HG03442 (cell line): ENCODE data around the gene CXCL16.

Experiments
- ATAC-seq: cut with Tn5 transposase; IDR thresholded peaks from one replicate; pipeline ENCODE4 v1.9.1; 2021; ENCODE audit warnings: mild to moderate bottlenecking, moderate library complexity; ENCODE audit not compliant: unreplicated experiment

CXCL16 gene

GRCh38 chr17:4753392-4753791 is 13.7 kb upstream of the CXCL16 start:
- ATAC-seq = no peak

GRCh38 chr17:4751932-4752331 is 12.2 kb upstream of the CXCL16 start:
- ATAC-seq = no peak

- no peak for ATAC-seq
Measured at GRCh38 chr17:4750606-4751005, 10.9 kb upstream of the CXCL16 start.

GRCh38 chr17:4748686-4749085 is 9.0 kb upstream of the CXCL16 start:
- no peak for ATAC-seq

GRCh38 chr17:4747847-4748246 is 8.1 kb upstream of the CXCL16 start:
- ATAC-seq = no peak

- no peak for ATAC-seq
Measured at GRCh38 chr17:4744999-4745969, 5.6 kb upstream of the CXCL16 start.

DNA sequence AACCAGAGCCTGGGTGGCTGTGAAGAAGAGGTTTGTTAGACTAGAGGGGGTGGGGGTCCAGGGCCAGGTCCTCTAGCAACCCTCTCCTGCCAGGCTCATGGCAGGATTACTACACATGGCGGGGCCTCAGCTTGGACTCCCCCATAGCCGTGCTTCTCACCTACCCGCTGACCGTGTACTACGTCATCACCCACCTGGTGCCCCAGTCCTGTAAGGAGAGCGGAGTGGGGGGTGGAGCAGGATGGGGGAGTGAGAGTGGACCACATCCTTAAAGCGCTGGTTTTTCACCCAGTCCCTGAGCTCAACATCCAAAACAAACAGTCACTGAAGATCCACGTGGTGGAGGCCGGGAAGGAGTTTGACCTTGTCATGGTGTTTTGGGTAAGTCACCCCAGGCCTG is 4.2 kb upstream of the CXCL16 start:
- ATAC-seq = no peak

DNA sequence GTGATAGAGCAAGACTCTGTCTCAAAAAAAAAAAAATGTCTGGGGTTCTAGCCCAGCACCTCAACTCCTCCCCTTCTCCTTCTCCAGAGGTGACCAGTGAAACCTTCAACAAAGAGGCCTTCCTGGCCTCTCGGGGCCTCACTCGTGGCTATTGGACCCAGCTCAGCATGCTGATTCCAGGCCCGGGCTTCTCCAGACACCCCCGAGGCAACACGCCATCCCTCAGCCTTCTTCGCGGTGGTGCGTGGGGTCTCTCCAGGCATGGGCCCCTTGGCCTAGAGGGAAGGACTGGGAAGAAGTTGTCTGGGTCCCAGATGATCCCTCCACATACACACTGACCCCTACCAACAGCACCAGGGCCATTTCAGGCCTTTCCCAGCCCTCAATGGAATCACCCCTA is 3.5 kb upstream of the CXCL16 start:
- ATAC-seq = no peak

GRCh38 chr17:4742629-4743028 is 2.9 kb upstream of the CXCL16 start:
- ATAC-seq = no peak

DNA sequence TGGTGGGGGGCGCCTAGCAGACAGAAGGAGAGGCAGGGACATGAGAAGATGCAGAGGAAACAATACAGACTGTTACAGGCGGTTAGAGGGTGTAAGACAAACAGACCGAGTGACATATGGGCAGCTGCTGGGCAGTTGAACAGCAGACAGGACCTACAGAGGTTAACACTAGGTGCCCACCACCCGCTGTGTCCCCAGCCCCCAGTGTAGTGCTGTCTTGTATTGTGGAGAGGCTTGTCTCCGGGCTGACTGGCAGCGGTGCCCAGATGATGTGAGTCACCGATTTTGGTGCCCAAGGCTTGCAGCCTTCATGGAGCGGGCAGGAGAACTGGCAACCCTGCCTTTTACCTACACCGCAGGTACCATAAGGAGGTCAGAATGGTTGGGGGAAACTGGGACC is 2.4 kb upstream of the CXCL16 start:
- ATAC-seq = no peak

- no peak for ATAC-seq
Measured at GRCh38 chr17:4741544-4741943, 1.8 kb upstream of the CXCL16 start.

- no peak for ATAC-seq
Measured at GRCh38 chr17:4740584-4740983, 856 bp upstream of the CXCL16 start.

GRCh38 chr17:4740025-4740351 is 260 bp upstream of the CXCL16 start:
- no peak for ATAC-seq

DNA sequence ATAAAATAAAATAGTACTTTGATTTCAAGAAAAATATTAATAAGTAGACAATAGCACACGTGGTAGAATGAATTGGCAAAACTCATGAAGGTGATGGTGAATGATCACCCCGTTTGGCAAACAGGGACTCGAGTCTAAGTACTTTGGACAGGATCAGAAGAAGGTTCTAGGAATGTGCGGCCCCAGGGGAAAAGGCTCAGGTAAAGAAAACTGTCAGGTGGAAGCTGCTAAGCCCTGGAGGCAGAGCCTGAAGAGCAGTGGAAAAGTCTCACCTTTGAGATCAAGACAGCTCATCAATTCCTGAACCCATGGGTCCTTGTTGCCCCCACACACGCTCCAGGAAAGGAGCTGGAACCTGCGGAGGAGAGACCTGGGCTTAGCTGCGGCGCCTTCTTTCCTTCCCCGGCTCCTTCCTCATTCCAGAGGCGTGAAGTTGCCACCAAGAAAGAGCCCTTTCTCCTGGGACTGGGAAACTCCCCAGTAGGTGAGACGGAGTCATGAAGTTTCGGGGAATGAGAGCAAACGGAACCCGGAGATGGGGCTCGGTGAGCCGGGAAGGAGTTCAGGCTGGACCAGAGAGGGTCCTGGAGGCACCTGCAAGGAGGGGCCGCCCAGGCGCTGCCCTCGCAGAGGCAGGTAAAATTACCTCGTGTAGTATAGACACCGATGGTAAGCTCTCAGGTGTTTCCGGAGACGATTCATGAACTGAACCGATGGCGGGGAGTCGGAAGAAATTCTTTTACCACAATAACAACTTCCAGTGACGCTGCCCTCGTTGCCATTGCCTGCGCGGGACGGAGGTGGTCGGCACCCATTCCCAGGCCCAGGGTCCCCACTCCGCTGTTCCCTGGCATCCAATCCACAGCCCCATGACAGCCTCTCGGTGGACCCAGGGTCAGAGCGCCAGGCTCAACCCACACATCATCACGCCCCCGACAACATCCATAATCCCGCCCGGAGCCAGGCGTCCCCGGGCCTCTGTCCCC is 1.3 kb downstream of the CXCL16 start:
- ATAC-seq = no peak

GRCh38 chr17:4735876-4736651 is 3.7 kb downstream of the CXCL16 start:
- ATAC-seq = no peak

- ATAC-seq = no peak
Measured at GRCh38 chr17:4734857-4735475, 4.8 kb downstream of the CXCL16 start.

GRCh38 chr17:4733073-4733531 is 6.6 kb downstream of the CXCL16 start:
- ATAC-seq = no peak

DNA sequence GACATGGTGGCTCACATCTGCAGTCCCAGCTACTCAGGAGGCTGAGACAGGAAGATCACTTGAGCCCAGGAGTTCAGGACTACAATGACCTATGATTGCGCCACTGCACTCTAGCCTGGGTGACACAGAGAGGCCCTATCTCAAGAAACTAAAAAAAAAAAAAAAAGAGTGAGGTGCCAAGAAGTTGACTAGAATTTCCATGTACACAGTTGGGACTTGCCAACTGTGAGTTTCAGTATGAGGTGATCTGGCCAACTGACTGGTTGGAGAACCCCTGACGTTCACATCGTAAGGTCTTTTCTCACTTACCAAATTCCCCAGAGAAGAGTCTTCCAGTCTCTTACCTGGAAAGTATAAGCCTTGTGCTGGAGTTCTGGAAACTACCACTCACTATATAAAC is 11.6 kb downstream of the CXCL16 start:
- no peak for ATAC-seq

DNA sequence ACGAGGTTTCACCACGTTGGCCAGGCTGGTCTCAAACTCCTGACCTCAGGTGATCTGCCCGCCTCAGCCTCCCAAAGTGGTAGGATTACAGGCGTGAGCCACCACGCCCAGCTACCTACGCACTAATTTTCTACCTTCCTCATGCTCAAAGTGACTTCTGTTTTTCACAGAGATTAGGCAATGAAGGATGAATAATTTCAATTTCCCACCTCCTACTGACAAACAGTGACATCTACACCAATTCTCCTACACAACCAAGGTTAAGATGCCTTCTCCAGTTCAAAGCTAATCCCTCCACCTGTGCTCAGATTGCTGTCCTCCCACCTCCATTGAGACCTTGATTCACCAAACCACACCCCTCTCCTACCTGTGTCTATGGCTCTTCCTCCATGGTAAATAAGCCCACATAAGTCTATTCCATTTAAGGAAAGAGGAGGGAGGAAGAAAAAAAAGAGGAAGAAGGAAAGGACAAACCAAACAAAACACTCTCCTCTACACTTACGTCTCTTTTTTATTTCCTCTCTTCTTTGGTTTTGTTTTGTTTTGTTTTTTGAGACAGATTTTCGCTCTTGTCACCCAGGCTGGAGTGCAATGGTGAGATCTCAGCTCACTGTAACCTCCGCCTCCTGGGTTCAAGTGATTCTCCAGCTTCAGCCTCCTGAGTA is 13.9 kb downstream of the CXCL16 start:
- ATAC-seq = no peak

GRCh38 chr17:4724650-4725049 is 15.1 kb downstream of the CXCL16 start:
- no peak for ATAC-seq
